GM06990 (cell line): Measurements from ENCODE around the gene CDC20.
A peak's percentile ranks its signal among the peaks of the same experiment; 100 is the strongest.

Experiments
- DNase-seq: peaks from one replicate; pipeline ENCODE4 v3.0.0-alpha.2; 2011; ENCODE audit not compliant: insufficient read length; ENCODE audit errors: extremely low read depth
- H3K27me3 ChIP-seq: replicated peaks from 2 replicates; pipeline ENCODE4 v1.6.0; 2011; ENCODE audit warnings: low read length; ENCODE audit not compliant: control insufficient read depth, insufficient read depth
- H3K36me3 ChIP-seq: 2 replicates; pipeline ENCODE4 v1.5.1; 2011; ENCODE audit warnings: low read length; ENCODE audit not compliant: control insufficient read depth, insufficient read depth
- H3K4me3 ChIP-seq: replicated peaks from 2 replicates; pipeline ENCODE4 v1.5.1; 2011; ENCODE audit warnings: low read depth, mild to moderate bottlenecking, control low read depth, low read length
- TF ChIP-seq, protein P1 (sequence below): IDR thresholded peaks from 2 replicates; pipeline ENCODE4 v1.5.1; 2011; ENCODE audit warnings: low read length, control low read depth, mild to moderate bottlenecking, inconsistent platforms; ENCODE audit not compliant: insufficient read depth, poor library complexity, severe bottlenecking

Gene CDC20

DNA sequence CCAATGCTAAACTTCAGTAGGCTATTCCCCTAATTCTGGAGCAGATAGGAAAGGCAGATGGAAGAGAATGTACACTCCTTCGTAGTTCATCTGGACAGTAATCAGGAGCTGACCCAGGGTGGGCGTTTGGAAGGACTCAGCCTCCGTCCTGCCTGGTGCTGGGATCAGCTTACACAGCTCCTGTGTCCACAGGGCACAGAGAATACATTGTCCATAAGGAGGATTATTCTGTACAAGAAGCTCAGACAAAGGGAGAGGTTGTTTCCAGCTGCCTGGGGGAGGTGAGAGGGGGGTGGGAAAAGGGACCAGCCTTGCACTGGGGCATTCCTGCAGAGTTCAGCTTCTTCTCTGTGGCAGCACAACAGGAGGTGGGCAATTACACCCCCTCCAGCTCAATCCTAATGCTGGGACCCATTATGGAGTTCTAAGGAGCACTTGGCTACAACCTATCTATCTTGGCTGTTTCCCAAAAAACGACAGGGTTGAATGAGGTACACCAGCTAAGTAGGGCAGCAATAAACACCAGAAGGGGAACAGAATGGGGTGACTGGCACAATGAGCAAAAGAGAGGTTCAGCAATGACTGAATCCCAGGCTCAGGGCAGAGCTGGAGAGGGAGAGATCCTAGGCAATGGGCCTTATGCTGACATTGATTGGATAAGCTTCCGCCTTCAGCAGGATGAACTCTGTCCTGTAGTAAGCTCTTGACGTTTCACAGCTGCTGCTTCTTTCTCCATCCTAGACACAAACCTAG is 23.4 kb downstream of the CDC20 start:
- H3K4me3 ChIP-seq: no peak overlapping the region
- no peak for DNase-seq
- peaks cover 18% of the 10 kb centered on the region for H3K36me3 ChIP-seq
- TF ChIP-seq, protein P1, sequence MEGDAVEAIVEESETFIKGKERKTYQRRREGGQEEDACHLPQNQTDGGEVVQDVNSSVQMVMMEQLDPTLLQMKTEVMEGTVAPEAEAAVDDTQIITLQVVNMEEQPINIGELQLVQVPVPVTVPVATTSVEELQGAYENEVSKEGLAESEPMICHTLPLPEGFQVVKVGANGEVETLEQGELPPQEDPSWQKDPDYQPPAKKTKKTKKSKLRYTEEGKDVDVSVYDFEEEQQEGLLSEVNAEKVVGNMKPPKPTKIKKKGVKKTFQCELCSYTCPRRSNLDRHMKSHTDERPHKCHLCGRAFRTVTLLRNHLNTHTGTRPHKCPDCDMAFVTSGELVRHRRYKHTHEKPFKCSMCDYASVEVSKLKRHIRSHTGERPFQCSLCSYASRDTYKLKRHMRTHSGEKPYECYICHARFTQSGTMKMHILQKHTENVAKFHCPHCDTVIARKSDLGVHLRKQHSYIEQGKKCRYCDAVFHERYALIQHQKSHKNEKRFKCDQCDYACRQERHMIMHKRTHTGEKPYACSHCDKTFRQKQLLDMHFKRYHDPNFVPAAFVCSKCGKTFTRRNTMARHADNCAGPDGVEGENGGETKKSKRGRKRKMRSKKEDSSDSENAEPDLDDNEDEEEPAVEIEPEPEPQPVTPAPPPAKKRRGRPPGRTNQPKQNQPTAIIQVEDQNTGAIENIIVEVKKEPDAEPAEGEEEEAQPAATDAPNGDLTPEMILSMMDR: no peak
- no peaks in the 10 kb centered on the region for H3K27me3 ChIP-seq

GRCh38 chr1:43383449-43383848 is 24.7 kb downstream of the CDC20 start:
- TF ChIP-seq, protein P1: no peak
- Histone ChIP-seq H3K27me3 (no peaks in the 10 kb centered on the region), H3K4me3 (no peak overlapping the region), H3K36me3 (peaks cover 18% of the 10 kb centered on the region)
- DNase-seq: no peak

- TF ChIP-seq, protein P1: no peak
- no peak for DNase-seq
- Histone ChIP-seq H3K4me3 (no peak overlapping the region), H3K27me3 (no peaks in the 10 kb centered on the region), H3K36me3 (peaks cover 18% of the 10 kb centered on the region)
Measured at GRCh38 chr1:43386676-43387075, 27.9 kb downstream of the CDC20 start.

DNA sequence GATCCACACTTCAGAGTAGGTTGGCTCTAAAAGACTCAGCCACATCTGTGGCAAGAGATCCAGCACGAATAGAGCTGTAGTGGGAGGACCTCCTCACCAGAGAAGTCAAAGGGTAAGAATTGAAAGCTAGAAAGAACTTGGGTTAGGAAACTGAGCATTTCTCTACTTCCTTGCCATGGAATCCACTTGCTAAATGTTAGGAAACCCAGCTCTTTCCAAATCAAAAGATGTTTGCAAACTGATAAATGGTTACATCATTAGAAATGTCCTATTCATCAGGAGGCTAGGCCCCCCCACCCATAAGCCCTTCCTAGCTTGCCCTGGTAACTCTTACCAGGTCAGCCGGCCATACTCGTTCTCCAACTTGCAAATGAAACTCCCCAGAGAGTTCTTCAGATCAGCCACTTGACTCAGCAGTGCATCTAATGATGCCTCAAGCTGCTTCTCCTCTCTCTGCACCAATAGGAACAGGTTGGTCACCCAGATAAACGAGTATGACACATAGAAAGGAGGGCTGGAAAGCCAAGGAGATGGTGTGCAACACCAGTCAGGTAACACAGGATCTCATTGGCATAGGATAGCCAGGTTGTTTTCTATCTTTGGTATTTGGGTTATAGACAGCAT is 29.3 kb downstream of the CDC20 start:
- DNase-seq: no peak
- Histone ChIP-seq H3K27me3 (no peaks in the 10 kb centered on the region), H3K4me3 (peak overlapping the region; percentile 94), H3K36me3 (peaks cover 16% of the 10 kb centered on the region)
- TF ChIP-seq, protein P1: no peak

- Histone ChIP-seq H3K4me3 (peak overlapping the region; percentile 94), H3K36me3 (peaks cover 12% of the 10 kb centered on the region), H3K27me3 (no peaks in the 10 kb centered on the region)
- DNase-seq: no peak
- TF ChIP-seq, protein P1: no peak
Measured at GRCh38 chr1:43388613-43389012, 29.8 kb downstream of the CDC20 start.
